SIG-M5 treated with dmso at 0.1 percent for 504 hours (cell line): ENCODE results near the gene IPO11.
A peak's percentile ranks its signal among the peaks of the same experiment; 100 is the strongest.

Experiments
- DNase-seq: peaks from one replicate; lab custom pipeline; 2025; ENCODE audit not compliant: unreplicated experiment; lab: John Stamatoyannopoulos, UW

Gene IPO11

DNA sequence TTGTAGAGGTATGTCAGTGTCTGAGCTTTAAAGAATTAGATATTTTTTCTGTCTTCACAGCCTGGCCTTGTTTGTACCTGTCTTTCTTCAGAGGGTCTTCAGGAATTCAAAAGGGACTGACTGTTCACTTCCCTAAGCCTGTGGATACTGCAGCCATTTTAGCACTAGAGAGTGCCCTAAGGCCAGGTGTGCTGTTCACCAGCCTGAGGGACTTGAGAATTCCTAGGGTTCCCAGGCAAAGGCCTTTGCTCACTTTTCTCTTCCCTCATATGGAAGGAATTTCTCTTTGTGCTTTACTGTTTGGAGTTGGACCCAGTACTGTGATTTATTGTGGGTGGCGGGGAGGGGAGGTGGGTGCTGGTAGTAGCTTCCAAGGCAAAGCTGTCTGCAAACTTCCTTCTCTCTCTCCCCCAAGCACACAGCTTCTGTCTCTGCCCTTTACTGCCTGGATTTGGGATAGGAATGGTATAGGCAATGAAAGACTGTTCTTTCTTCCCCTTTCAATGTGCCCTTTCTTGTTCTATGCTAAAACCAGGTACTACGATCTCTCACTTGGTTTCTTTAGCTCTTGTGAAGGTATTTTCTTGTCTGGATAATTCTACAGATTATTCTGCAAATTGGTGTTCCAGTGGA lies 156.4 kb downstream of the IPO11 start:
- no peak for DNase-seq

DNA sequence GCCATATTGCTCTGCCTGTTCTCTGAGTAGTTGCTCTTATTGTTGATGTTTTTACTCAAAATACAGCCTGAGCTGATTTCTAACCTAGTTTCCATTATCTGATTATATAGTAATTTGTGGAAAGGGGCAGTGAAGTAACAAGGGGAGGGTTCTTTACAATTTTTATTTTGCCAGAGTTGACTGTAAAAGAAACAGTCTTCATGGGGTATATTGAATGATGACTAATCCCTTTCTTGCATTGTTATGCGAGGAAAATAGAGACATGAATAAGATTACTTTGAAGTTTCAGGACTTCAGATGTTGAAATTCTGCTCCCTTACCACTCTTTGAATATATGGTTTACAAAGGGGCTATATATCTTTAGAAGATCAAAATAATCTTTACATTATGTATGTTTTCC lies 156.9 kb downstream of the IPO11 start:
- DNase-seq, result no peak

DNA sequence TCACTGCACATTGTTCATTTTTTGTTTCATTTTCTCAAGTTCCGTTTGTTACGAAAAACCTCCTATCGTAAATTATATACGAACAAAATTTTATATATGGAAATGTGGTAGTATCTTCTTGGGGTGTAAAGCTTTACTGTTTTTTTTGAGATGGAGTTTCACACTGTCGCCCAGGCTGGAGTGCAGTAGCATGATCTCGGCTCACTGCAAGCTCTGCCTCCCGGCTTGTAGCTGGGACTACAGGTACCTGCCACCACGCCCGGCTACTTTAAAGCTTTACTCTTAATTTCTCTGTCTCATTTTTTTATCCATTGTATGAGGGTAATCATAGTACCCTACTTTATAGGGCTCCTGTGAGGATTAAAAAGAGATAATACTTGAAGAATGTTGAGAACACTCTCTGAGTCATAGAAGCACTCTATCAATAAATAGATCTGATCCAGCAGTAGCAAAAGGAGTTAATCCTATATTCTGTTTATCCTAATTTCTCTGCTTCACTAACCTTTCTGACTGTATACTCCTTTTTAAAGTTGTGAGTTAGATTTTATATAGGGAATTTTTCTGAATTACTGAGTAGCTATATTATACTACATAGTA lies 160.5 kb downstream of the IPO11 start:
- no peak for DNase-seq

DNA sequence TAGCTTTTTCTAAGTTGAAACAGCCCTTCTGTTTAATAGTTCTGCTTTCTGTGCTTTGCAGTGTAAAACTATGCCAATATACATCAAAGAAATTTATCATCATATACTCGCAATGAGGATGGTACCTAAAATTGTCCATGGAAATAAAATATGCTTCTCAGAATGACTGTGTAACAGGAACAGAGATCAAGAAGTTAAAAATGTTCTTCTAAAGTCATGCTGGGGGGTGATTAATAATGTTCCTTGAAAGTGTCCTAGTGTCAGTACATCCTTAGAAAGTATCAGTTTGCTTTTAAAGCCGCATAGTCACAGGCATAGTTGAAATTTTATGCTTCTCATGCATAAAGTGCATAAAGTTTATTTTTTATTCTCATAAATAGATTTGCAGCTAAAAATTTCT lies 162.0 kb downstream of the IPO11 start:
- no peak for DNase-seq

DNA sequence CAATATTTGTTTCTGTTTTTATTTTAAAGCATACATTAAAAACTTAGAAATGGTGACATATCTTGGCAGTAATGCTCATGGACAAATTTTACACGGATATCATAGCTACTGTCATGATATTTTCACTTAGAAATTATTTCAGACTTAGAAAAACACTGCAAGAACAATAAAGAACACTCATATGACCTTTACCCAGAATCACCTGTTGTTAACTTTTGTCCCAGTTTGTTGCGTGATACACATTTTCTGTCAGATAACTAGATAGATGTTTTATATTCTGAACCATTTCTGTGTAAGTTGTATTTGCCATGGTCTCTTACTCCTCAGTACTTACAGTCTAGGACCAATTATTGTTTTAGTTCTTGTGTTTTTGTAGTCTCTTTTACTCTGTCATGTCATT lies 162.5 kb downstream of the IPO11 start:
- no peak for DNase-seq

DNA sequence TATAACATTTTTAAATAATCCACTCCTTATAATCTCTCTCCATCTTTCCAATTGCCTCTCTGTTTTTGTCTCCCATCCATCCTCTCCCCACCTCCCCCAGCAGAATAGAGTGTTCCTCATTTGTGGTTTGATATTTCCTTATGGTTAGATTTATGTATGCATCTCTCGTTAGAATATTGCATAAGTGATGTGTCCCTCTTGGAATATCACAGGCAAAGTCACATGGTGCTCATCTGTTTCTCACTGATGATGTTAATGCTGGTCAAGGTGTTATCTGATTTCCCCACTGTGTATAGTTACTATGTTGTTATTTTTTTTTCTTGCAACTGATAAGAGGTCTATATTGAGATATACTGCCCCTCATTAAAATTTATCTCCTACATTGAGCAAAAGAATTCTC lies 162.9 kb downstream of the IPO11 start:
- no peak for DNase-seq

DNA sequence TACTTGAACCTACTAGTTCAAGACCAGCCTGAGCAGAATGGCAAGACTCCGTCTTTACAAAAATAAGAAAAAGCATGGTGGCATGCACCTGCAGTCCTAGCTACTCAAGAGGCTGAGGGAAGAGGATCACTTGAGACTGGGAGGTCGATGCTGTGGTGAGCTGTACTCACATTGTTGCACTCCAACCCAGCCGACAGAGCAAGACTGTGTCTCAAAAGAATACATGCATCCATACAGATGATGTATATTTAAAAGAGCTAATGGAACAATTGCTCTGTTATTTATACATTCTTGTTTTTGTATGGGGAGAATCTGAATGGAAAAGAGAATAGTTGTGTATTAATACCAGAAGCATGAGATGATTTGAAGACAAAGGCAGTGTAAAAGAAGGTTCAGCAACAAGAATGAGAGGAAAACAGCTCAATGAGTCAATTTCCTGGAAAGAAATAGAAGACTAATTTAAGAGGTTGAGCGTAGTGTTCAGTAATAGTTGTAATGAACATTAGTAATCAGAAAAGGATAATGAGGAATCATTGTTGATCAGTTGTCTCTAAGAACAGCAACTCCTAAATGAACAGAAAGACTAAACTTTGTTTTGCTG lies 164.1 kb downstream of the IPO11 start:
- DNase-seq, result no peak

DNA sequence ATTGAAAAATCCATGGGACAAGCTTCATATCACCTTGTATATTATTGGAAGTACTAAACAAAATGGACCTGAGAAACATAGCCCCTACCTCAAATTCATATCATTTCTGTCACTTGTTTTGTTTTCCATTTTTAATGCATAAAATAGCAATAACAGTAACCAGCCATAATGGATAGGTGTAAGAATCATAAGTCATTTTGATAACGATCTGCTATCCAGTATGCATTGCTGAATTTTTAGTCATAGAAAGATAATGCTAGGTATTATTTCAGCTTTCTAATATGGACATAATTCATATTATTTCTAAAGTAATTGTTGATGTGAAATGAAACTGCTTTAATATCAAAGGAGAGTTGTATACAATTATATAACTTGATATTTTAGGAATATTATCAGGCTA lies 164.9 kb downstream of the IPO11 start:
- no peak for DNase-seq

DNA sequence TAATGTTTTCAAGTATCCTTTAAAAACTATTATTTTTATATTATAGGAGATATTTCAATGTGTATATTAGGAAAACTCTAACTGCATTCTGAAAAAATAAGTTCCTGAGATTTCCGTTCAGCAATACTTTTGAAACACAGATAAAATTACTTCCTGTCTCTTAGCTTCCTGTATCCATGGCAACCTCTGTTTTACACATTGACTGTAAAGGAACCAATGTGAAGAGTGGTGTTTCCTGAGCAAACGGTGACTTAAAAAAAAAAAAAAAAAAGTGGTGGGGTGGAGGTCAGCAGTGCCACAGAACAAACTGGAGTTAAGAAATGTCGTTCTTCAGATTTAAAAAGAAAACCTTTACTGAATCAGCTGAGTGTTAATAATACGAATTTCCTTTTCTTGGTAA lies 166.0 kb downstream of the IPO11 start, which contains the start of gene LRRC70:
TSS of gene LRRC70 (plus strand) at position 280 of the 400 bp plus-strand sequence. CDS start 620 bp downstream, outside the sequence.
- peak; percentile 82 for DNase-seq

DNA sequence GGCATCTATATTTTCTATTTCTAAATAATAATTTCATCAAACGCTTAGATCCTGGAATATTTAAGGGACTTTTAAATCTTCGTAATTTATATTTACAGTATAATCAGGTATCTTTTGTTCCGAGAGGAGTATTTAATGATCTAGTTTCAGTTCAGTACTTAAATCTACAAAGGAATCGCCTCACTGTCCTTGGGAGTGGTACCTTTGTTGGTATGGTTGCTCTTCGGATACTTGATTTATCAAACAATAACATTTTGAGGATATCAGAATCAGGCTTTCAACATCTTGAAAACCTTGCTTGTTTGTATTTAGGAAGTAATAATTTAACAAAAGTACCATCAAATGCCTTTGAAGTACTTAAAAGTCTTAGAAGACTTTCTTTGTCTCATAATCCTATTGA lies 167.2 kb downstream of the IPO11 start:
- DNase-seq, result no peak

DNA sequence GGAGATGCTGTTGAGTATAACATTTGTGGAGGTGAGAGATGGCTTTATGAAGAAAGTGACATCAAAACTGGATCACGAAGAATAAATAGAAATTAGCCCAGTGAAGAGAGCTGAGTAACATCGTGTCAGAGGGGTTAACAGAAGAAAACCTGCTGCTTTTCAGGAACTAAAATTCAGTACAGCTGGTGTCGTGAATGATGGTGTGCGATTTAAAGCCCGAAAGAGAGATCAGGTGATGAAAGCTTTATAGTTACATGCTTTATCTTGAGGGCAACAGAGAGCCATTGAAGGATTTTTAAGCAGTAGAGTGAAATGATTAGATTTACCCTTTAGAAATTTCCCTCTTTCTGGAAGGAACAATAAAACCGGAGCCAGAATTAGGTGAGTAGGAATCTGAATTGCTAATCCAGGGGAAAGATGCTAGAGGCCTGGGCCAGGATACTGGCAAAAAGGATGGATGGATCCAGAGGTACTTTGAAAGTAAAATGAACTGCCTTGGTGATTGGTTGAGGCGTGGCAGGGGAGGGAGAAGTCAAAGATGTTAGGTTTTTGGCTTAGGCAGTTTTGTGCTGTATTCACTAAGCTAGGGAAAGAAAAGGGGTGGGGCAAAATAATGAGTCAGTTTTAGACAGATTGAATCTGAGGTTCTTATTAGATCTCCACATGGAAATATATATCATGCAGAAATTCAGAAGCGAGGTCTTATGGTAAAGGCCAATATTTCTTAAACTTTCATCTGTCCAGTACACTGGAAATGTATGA lies 169.5 kb downstream of the IPO11 start:
- no peak for DNase-seq

DNA sequence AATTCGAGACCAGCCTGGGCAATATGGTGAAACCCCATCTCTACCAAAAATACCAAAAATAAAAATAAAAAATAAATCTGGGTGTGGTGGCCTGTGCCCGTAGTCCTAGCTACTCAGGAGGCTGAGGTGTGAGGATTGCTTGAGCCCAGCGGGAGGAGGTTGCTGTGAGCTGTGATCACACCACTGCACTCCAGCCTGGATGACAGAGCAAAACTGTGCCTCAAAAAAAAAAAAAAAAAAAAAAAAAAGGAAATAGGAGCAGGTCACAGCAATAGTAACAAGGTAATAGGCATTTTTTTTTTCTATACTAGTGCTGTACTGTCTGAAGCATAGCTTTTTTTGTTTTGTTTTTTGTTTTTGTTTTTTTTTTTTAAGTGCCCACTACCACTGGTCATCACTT lies 171.8 kb downstream of the IPO11 start:
- DNase-seq, result no peak

DNA sequence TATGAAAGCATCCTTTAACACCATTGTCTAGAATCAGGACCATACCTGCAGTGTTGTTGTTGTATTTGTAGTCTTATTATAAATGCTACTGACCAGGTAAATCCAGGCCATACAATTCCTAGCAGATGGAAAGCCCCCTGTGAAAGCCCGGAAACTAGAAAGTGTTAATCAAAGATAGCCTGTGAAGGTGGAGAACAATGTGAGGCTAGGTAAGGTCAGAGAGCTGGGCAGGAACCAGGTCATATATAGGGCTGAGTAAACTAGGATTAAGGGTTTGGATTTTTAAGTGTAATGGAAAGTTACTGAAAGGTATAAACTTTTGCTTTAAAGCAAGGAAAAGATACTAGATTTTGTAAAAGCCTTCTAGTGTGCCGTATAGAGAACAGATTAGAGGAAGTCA lies 172.7 kb downstream of the IPO11 start:
- DNase-seq, result no peak

DNA sequence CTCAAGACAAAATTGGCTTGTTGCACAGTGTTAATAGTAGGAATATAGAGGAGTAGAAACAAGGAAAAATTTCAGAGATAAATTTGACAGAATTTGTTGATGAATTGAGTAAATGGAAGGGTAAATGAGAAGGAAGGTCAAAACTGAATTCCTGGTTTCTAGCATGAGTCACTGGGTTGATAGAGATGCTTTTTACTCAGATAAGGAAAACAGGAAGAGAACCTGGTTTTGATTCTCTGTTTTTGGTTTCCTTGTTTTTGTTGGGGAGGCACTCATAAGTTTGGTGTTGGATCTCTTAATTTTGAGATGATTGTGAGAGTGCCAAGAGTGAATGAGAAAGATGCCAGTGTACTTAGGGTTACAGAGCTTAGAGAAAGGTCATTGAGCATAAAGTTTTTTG lies 173.2 kb downstream of the IPO11 start:
- no peak for DNase-seq

DNA sequence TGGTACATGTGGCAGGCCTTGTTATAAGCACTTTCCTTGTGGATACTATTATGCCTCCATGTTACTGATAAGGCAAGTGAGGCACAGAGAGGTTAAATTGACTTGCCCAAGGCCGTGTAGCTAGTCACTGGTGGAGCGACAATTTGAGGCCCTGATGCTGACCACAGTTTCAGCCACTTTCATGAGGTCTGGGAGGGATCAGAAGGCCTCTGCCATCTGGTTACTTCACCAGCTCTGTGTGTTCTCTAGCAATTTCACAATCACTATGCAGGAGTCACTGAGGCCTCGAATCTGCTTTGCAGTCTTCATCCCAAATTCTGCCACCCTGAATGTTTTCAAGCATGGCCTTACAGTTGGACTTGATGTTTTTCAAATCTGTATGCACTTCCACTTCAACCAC lies 175.2 kb downstream of the IPO11 start:
- peak; percentile 22 for DNase-seq

DNA sequence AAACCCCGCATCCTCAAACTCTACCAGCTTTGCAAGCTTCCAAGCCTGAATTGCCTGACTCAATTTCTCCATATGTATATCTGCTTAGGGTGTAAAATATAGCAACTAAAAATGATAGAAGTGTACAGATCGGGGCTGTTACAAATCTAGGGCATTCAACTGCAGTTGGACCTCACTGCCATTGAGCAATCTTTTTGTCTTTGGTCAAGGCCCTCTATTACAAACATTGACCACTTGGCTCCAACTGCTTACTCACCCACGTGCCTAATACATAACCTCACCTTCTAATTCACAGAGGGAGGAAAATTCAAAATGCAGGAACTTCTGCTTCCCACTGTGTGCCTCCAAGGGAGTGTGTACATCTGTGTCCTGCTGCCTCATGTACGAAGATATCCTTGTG lies 176.1 kb downstream of the IPO11 start:
- DNase-seq, result no peak

DNA sequence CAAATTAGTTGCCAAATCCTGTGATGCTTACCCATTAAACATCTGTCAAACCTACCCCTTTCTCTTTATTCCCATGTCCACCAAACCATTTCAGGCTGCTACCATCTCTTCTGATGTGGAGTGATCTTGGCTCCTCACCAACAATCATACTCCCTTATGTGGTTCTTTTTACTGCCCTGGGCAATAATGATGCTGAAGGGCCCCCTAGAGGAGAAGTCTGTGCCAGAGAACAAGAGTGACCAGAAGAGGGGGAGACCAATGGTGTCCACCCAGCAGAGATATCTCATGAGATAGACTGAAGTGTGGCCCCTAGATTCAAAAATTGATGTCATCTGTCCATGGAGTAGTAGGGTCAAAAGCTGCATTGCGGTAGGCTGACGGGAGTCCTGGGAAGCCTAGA lies 176.9 kb downstream of the IPO11 start:
- no peak for DNase-seq

DNA sequence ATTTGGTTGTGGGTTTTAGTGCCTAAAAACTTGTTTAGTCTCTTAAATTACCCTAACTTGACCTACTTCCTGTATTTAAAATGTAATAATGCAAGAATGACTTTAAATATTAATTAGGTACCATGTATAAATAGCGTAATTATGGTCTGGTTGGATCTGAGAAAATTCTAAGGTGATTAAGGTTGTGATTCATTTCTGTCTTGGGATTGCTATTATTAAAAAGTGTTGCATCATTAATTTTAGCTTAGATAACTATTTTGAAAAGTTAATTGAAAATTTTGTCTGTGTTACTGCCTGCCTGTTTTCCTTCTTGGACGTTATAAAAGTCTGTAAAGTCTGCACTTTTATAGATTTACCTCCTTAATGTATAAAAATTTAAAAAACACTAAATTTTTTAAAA lies 177.8 kb downstream of the IPO11 start:
- DNase-seq, result no peak

DNA sequence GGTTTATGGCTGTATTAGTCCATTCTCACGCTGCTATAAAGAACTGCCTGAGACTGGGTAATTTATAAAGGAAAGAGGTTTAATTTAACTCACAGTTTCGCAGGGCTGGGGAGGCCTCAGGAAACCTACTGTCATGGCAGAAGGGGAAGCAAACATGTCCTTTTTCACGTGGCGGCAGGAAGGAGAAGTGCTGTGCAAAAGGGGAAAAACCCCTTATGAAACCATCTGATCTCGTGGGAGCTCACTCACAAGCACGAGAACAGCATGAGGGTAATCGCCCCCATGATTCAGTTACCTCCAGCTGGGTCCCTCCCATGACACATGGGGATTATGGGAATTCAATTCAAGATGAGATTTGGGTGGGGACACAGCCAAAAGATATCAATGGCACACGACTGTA lies 180.0 kb downstream of the IPO11 start:
- DNase-seq, result no peak

DNA sequence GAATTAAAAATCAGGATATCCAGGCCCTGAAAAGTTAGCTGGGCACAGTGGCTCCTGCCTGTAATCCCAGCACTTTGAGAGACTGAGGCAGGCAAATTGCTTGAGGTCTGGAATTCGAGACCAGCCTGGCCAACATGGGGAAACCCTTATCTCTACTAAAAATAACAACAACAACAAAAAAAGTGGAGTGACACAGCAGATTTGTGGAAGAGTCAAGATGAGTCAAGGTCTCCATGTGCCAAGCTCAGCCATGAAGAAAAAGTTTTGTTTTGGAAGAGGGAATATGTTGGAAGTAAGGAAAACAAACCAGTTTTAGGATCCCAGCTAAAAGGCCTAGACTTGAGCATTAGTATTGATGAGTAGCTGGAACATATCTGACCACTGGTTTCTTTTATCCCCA lies 180.8 kb downstream of the IPO11 start:
- no peak for DNase-seq

DNA sequence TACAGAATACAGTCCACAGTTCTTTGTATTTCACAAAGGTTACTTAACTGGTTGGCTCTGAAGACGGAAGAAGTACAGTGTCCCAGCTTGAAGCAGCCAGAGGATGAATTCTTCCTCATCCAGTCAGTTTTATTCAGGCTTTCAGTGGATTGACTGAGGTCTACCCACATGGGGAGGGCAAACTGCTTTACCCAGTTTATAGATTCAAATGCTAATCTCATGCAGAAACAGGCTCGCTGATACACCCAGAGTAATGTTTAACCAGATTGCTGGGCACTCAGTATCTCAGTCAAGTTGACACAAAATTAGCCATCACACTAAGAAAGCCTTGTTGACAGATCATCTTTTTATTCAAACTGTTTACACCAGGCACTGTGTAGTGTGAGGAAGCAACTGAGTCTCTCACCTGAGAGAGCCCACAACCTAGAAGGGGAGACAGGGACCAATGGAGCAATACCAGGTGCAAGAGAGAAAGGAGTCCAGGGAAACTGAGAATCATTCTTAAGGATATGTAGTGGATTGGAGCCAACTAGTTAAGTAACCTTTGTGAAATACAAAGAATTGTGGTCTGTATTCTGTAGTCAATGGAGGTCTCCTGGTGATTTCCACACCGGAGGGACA lies 181.9 kb downstream of the IPO11 start:
- DNase-seq, result no peak

DNA sequence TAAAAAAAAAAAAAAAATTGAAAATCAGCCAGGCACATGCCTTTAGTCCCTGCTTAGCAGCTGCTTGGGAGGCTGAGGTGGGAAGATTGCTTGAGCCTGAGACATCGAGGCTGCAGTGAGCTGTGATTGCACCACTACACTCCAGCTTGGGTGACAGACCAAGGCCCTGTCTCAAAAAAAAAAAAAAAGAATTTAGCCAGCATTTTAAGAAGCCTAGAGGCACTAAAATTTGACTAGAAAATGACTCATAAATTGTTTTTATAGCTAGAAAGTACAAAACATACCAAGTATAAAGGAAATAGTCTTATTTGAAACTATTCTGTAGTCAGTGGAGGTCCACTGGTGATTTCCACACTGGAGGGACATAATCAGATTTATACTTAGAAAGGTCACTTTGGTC lies 183.5 kb downstream of the IPO11 start:
- DNase-seq, result no peak
